HG03432 (cell line): ENCODE results near the gene DDHD1.
"Not testable (repeated sequence)": the region's sequence is repeated elsewhere in the genome, so short reads cannot be mapped to it uniquely, and the experiment has no call there.

ENCODE experiments used
- ATAC-seq: cut with Tn5 transposase; IDR thresholded peaks from one replicate; pipeline ENCODE4 v1.9.1; 2021; ENCODE audit warnings: mild to moderate bottlenecking, moderate library complexity; ENCODE audit not compliant: unreplicated experiment

DDHD1 gene

GRCh38 chr14:53152184-53152886 lies 788 bp downstream of the DDHD1 start:
- ATAC-seq, result peak; percentile 27

GRCh38 chr14:53151523-53152183 lies 1.5 kb downstream of the DDHD1 start:
- no peak for ATAC-seq

GRCh38 chr14:53149668-53150316 lies 3.3 kb downstream of the DDHD1 start:
- no peak for ATAC-seq

GRCh38 chr14:53148671-53149070 lies 4.5 kb downstream of the DDHD1 start:
- ATAC-seq, result no peak

GRCh38 chr14:53147893-53148292 lies 5.2 kb downstream of the DDHD1 start:
- no peak for ATAC-seq

GRCh38 chr14:53147208-53147607 lies 5.9 kb downstream of the DDHD1 start:
- ATAC-seq, result peak; percentile 37

- ATAC-seq, result no peak
Observed at GRCh38 chr14:53146739-53147138, 6.4 kb downstream of the DDHD1 start.

- peak; percentile 74 for ATAC-seq
Observed at GRCh38 chr14:53144244-53144643, 8.9 kb downstream of the DDHD1 start.

- ATAC-seq, result no peak
Observed at GRCh38 chr14:53140585-53140984, 12.5 kb downstream of the DDHD1 start.

GRCh38 chr14:53137568-53138203 lies 15.4 kb downstream of the DDHD1 start:
- no peak for ATAC-seq

GRCh38 chr14:53130491-53130890 lies 22.6 kb downstream of the DDHD1 start:
- ATAC-seq, result not testable (repeated sequence)

- peak; percentile 14 for ATAC-seq
Observed at GRCh38 chr14:53128303-53129028, 24.7 kb downstream of the DDHD1 start.

- peak; percentile 41 for ATAC-seq
Observed at GRCh38 chr14:53127832-53128231, 25.3 kb downstream of the DDHD1 start.

GRCh38 chr14:53127151-53127550 lies 26.0 kb downstream of the DDHD1 start:
- ATAC-seq, result no peak

GRCh38 chr14:53126731-53127130 lies 26.4 kb downstream of the DDHD1 start:
- no peak for ATAC-seq

GRCh38 chr14:53124786-53125185 lies 28.3 kb downstream of the DDHD1 start:
- ATAC-seq, result no peak

- not testable (repeated sequence) for ATAC-seq
Observed at GRCh38 chr14:53121419-53121818, 31.7 kb downstream of the DDHD1 start.

- ATAC-seq, result not testable (repeated sequence)
Observed at GRCh38 chr14:53117479-53117878, 35.6 kb downstream of the DDHD1 start.

- ATAC-seq, result no peak
Observed at GRCh38 chr14:53113989-53114388, 39.1 kb downstream of the DDHD1 start.

GRCh38 chr14:53110096-53110495 lies 43.0 kb downstream of the DDHD1 start:
- no peak for ATAC-seq
